Suppressor macrophage treated with lipopolysaccharide for 1 hour (primary cell): ENCODE data around the gene RYR3.

Source experiments
- DNase-seq, 3 donors: peaks; one replicate each; pipeline ENCODE4 v3.0.0-alpha.2; 2020 to 2022

RYR3 gene

GRCh38 chr15:33454346-33454745, 143.6 kb downstream of the RYR3 start:
- no peak for DNase-seq

DNA sequence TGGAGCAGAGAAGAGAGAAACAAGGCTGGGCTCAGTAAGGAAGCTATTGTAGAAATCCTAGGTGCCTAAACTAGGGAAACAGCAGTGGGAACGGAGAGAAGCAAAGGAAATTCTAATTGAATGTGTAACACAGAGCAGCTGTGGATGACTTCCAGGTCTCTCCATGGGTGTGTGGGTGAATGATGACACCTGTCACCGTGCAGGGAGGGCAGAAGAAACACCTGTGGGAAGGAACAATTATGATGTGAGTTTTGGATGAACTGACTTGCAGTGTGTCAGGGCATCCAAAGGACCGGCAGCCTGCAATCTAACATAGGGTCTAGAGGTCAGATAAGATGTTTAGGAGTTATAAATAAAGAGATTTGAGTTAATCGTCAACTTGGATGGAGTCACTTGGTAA, 144.2 kb downstream of the RYR3 start:
- DNase-seq = no peak

- no peak for DNase-seq
These were observed 147.7 kb downstream of the RYR3 start for GRCh38 chr15:33458421-33458820.

GRCh38 chr15:33460166-33460805, 149.5 kb downstream of the RYR3 start:
- no peak for DNase-seq

GRCh38 chr15:33461671-33462070, 150.9 kb downstream of the RYR3 start:
- DNase-seq = no peak

DNA sequence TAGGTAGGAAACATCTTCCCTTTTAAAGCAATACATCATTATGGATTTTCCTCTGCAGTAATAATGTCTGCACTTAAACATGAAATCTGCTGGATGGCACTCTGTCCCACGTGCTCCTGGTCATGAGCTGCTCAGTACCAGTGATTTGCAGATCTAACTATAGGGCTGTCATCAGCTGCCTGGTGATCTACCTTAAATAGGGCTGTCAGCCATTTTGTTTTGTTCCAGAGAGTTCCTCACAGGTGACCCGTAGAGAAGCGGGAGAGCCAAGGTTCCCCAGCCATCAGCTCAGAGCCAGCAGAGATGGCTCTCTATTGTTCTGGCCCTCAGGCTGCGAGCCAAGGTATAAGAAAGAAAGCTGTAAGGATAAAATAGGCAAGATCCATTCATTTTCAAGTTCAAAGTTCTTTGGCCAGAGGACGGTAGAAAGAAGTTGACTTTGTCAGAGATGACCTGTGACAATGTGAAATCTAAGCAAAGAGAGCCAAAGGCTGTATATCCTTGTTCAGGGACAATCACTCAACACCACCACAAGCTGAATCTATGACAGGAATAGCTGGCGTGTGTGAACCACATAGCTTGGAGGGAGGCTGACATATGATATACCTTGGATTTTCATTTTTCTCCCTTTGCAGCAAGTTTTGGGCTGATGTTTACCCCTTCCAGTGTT, 156.5 kb downstream of the RYR3 start:
- DNase-seq = no peak

GRCh38 chr15:33467816-33468163, 157.0 kb downstream of the RYR3 start:
- DNase-seq = no peak

DNA sequence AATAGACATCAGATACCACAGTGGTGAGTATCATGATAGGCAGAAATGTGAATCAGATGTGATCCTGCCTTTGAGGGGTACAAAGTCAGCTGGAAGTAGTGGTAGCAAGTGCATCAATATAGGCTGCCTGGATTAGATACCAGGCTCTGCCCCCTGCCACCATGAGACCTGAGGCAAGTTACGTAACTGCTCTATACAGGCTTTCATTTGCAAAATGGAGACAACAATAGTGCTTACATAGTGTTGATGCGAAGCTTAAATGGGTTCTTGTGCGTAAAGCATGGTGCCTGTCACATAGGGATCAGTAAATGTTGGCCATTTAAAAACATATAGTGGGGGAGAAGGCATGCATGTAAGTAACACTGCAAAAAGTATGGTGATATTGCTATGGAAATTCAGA, 158.0 kb downstream of the RYR3 start:
- no peak for DNase-seq

DNA sequence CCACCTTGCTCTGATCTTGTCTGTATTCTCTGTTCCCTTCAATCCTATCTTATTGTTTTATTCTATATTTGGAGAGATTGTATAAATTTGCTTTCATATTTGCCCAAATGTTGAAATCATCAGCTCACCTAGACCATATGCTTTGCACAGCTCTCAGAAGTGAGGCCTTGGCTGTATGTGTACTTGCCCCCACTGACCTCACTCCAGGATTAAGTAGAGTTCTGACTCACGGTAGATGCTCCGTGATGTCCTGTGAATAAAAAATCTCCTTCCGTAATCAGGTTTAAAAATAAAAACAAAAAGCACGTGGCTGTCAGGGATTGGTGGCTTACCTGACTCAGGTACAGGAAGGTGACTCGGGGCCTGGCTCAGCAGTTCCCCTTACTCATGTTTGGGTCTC, 162.2 kb downstream of the RYR3 start:
- no peak for DNase-seq

DNA sequence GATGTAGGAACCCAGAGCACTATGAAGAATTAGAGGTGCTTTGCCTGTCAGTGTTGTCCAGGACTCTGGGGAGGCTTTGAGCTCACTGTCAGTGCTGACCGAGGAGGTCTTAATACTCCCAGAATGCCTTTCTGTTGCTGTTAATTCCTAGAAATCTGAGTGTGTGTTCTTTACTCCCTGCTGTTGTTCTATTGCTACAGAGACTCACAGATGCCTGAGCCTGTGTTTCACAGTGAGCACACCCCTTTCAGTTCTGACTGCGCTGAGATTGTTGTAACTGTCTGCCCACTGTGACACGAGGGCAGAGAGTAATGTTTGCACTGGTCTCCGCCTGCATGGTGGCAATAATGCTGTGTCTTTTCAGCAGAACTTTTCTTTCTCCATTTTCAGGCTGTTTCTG, 162.9 kb downstream of the RYR3 start:
- DNase-seq = no peak

DNA sequence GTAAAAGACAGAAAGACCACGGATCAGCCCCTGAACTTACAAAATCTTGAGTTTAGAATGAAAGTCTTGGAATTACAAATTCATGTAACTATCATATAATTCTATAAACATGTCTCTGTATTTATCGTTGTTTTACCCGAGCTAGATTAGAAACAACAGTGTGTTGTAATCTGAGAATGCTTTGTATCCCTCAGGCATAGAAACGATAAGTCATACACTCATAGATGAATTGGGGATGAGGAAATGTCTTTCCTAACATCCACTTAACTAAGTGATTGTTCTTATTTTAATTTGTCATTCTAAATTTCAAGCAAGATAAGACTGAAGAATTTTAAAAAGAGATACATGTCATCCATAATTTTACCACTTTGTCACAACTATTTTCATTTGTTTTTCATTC, 165.3 kb downstream of the RYR3 start:
- no peak for DNase-seq

GRCh38 chr15:33476908-33477307, 166.1 kb downstream of the RYR3 start:
- no peak for DNase-seq

GRCh38 chr15:33489335-33489734, 178.6 kb downstream of the RYR3 start:
- DNase-seq = no peak

- DNase-seq = no peak
These were observed 179.9 kb downstream of the RYR3 start for GRCh38 chr15:33490703-33491102.

GRCh38 chr15:33492434-33493052, 181.8 kb downstream of the RYR3 start:
- DNase-seq = no peak

DNA sequence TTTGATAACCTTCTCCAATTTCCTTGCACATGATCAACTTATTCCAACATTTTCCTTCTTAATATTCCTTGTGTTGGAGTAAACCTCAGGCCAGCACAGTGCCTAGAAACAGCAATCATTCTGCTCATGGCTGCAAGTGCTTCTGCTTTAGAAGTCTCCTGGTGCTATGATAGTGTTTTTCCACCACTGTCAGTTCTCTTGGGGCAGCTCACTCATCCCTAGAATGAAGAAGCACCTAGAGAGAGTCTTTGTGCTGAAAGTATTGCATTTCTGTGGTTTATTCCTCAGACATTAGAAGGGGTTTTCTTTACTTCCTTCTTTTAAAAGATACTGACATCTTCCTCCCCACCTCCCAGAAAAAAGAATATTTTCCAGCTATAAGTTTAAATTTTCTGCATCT, 183.5 kb downstream of the RYR3 start:
- DNase-seq = no peak

- DNase-seq = no peak
These were observed 189.8 kb downstream of the RYR3 start for GRCh38 chr15:33500432-33501195.

DNA sequence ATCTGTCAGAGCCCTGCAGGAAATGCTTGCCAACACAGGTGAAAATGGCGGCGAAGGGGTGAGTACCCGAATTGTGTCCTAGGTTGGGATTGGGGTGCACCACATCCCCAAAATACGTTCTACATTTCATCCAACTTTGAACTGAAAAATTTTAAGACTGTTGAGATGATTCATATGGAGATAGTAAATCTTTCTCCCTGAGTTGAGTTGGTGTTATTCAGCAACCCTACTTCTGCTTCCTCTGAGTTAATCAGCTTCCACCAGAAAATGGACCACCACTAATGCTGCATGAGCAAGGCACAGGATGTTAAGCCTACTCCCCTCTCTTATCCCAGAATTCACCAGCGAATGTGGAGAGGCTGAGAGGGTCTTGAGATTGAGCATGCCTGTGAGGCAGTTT, 192.9 kb downstream of the RYR3 start:
- DNase-seq = no peak

DNA sequence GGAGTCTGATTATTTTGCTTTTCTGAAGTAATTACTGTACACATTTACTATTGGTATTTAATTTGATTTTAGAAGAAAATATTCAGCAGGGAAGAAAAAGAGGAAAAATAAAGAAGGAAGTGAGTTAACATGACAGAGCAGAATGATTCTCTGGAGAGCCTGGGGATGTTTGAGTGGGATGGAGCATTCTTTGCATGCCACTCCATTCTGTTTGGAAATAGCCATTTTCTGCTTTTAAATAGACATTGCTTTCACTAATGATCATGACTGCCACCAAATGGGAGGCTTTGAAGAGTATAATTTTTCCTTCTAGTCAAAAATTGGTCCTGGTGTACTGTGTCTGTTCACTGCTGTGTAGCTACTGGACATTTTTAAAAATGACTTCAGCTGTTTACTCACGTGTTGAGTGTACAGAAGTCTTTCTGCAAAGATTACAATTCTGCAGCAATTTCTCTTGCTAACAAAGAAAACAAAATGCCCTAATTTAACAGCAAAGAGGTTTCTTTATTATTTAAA, 196.1 kb downstream of the RYR3 start:
- no peak for DNase-seq

- DNase-seq = no peak
These were observed 197.9 kb downstream of the RYR3 start for GRCh38 chr15:33508703-33509102.

DNA sequence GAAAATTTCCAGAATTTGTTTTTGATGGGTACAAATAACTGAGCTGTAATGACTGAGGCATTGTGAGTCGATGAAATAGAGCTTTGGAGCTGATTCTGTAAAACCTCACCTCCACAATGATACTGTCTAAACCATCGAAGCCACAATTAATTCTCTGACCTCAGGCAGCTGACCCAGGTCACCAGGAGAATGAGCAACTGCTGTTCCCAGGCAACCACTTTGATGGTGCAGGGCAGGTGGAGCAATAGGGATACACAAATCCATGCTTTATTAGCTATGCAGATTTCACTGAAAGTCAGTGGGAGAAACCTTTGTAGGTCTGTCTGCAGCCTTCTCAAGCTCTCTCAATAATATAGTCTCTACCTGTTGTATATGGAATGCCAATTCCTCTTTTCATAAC, 204.4 kb downstream of the RYR3 start:
- no peak for DNase-seq

GRCh38 chr15:33516563-33516962, 205.8 kb downstream of the RYR3 start:
- DNase-seq = no peak

GRCh38 chr15:33517944-33518343, 207.2 kb downstream of the RYR3 start:
- no peak for DNase-seq

GRCh38 chr15:33518421-33518820, 207.7 kb downstream of the RYR3 start:
- DNase-seq = no peak
